Esophagus (tissue), 2 donors: ENCODE data around the gene KLK13. TPM values are rescaled to one million over a fixed set of nuclear protein-coding genes. Genes with fewer than 3 reads are reported as not detected.

Experiments
- H3K27ac ChIP-seq, 2 donors: one replicate each; pipeline ENCODE4 v1.5.1; 2013; ENCODE audit warnings: low read depth in 2 of 2, mild to moderate bottlenecking in 2 of 2, inconsistent platforms in 1 of 2, low read length in 1 of 2, moderate library complexity in 1 of 2
- H3K27me3 ChIP-seq, 2 donors: one replicate each; pipeline ENCODE4 v1.6.1; 2013; ENCODE audit warnings: low read length in 2 of 2, control low read depth in 1 of 2, mild to moderate bottlenecking in 1 of 2; ENCODE audit not compliant: insufficient read depth in 2 of 2, control insufficient read depth in 1 of 2
- H3K36me3 ChIP-seq, 2 donors: one replicate each; pipeline ENCODE4 v1.6.1; 2013; ENCODE audit warnings: low read length in 1 of 2; ENCODE audit not compliant: control insufficient read depth in 2 of 2, insufficient read depth in 2 of 2
- H3K4me1 ChIP-seq, 2 donors: one replicate each; pipeline ENCODE4 v1.6.1; 2013; ENCODE audit warnings: low read length in 1 of 2; ENCODE audit not compliant: control insufficient read depth in 2 of 2, insufficient read depth in 2 of 2
- H3K4me3 ChIP-seq, 2 donors: one replicate each; pipeline ENCODE4 v1.5.1; 2013; ENCODE audit warnings: low read length in 2 of 2, mild to moderate bottlenecking in 2 of 2, low read depth in 1 of 2, moderate library complexity in 1 of 2
- H3K9me3 ChIP-seq, 2 donors: one replicate each; pipeline ENCODE4 v1.6.1; 2013; ENCODE audit warnings: mild to moderate bottlenecking in 2 of 2, low read depth in 1 of 2, low read length in 1 of 2, moderate library complexity in 1 of 2; ENCODE audit not compliant: control insufficient read depth in 2 of 2, insufficient read depth in 1 of 2
- WGBS, 2 donors: extraction: QIAGEN DNeasy Blood & Tissue Kit; methylation state at CpG; one replicate each; pipeline ENCODE4 v1.1.7; 2013; 5-methylcytosine and 5-hydroxymethylcytosine counted together
- polyA plus RNA-seq, 2 donors: library from polyadenylated mRNA; stranded (reverse); fragments of 200-250 nt; gene quantifications; one replicate each; pipeline ENCODE4 v1.2.3, GENCODE V29; 2013
- donor health status: healthy with polysubstance abuse.
- donor health status: Bipolar disorder and iron deficiency.

Gene KLK13
- polyA plus RNA-seq, 2 donors: 406 to 1,038 TPM

DNA sequence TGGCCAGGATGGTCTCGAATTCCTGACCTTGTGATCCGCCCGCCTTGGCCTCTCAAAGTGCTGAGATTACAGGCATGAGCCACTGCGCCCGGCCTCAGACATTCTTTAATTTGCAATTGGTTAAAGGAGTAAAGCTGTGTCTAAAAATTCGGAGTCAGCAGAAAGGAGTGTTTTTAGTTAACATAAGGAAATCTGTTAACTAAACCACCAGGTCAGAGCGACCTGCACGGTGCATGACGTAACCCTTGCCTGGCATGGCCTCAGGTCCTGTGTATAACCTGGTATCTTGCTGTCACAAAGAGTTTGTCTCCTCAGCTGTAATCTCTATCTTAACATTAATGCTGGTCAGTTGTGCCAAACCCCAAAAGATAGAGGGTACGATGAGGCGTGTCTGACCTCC is 20.6 kb downstream of the KLK13 start:
- Histone ChIP-seq H3K4me1 (no peaks in the 10 kb centered on the region), H3K36me3 (no peaks in the 10 kb centered on the region), H3K27ac (no peak overlapping the region), H3K4me3 (no peak overlapping the region), H3K9me3 (no peaks in the 10 kb centered on the region), H3K27me3 (no peaks in the 10 kb centered on the region)
- 86 to 88% methylated on average over 11 of the region's 11 CpGs for WGBS, 2 donors

DNA sequence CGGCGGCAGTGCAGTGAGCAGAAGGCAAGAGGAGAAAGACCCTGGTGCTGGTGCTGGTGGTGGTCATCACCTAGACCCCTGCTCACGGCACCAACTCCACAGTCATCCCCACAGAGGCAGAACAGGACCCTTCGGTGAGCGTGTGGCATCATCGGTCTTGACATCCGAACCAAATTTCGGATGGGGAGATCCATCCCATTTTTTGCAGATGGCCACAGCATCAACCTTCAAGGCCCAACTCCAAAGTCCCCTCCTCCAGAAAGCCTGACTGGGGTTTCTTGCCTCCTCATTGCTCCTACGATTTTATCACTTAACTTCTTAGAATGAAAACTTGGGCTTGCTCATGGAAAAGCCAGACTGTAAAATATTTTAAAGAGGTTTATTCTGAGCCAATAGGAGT is 21.4 kb downstream of the KLK13 start:
- no peaks in the 10 kb centered on the region for H3K27me3 ChIP-seq
- no peaks in the 10 kb centered on the region for H3K4me1 ChIP-seq
- H3K36me3 ChIP-seq: no peaks in the 10 kb centered on the region
- no peak overlapping the region for H3K4me3 ChIP-seq
- no peaks in the 10 kb centered on the region for H3K9me3 ChIP-seq
- no peak overlapping the region for H3K27ac ChIP-seq
- WGBS, 2 donors: 78 to 87% methylated on average over 9 of the region's 9 CpGs

DNA sequence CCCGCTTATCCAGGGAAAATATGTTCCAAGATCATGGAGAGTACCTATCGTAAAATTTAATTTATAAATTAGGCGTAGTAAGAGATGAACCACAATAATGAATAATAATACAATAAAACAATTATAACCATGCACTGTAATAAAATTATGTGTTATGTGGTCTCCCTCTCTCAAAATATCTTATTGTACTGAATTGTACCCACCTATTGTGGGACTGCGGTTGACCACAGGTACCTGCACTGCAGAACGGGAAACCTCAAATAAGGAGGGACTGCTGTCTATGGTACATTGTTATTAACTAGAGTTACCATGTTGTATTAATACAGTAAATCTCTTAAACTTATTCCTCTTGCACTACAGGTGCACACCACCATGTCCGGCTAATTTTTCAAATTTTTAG is 24.7 kb downstream of the KLK13 start:
- Histone ChIP-seq H3K4me1 (no peaks in the 10 kb centered on the region), H3K4me3 (no peak overlapping the region), H3K27ac (no peak overlapping the region), H3K9me3 (no peaks in the 10 kb centered on the region), H3K36me3 (no peaks in the 10 kb centered on the region), H3K27me3 (no peaks in the 10 kb centered on the region)
- WGBS, 2 donors: 92 to 95% methylated on average over 6 of the region's 6 CpGs

- H3K27ac ChIP-seq: no peak overlapping the region
- H3K9me3 ChIP-seq: no peaks in the 10 kb centered on the region
- no peak overlapping the region for H3K4me3 ChIP-seq
- H3K4me1 ChIP-seq: peaks cover 0 to 3% of the 10 kb centered on the region in 2 donors
- no peaks in the 10 kb centered on the region for H3K36me3 ChIP-seq
- H3K27me3 ChIP-seq: no peaks in the 10 kb centered on the region
- 64 to 72% methylated on average over 9 of the region's 9 CpGs for WGBS, 2 donors
These were observed 28.4 kb downstream of the KLK13 start for GRCh38 chr19:51036519-51036918.

DNA sequence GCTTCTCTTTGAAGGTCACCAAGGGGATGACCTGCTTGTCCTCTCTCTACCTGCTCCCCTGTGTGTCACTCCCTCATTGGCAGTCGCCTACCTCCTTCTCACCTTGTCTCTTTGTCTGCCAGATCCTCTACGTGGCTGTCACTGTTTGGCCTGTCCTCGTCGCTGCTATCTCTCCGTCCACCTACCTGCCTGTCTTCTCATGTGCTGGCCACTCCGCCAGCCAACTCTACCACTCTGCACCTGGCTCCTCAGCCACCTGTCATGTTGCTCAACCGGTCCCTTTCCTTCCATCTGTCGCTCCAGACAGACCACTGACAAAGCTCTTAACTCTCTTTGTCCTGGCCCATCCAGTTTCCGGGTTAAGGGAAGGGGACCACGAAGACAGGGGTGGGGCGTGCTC is 30.2 kb downstream of the KLK13 start, which contains the start of gene KLK12:
Gene KLK12, minus strand, starts transcription at position 299 of the 400 bp plus-strand sequence. CDS start 381 bp downstream, outside the sequence.
- Histone ChIP-seq H3K4me1 (peaks cover 0 to 3% of the 10 kb centered on the region in 2 donors), H3K36me3 (no peaks in the 10 kb centered on the region), H3K4me3 (peak within 1 kb of the TSS in 1 of 2 donors; percentile 56), H3K27me3 (no peaks in the 10 kb centered on the region), H3K27ac (peak within 1 kb of the TSS in 1 of 2 donors; percentile 84), H3K9me3 (no peaks in the 10 kb centered on the region)
- WGBS, 2 donors: 38 to 51% methylated on average over 11 of the region's 11 CpGs

DNA sequence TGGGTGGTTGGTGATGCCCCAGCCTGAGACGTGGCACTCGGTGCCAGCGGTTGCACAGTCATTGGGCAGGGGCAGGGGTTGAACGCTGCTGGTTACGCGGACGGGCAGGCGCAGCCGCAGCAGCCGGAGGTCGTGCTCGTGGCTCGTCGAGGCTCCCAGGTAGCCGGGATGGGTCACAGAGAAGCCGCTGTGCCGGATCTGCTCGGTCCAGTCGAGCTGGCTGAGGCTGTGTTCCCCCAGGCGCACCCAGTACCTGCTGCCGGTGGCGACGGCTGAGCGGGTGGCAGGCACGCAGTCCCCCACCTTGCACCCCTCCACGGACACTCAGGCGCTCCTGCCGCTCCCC is 33.0 kb downstream of the KLK13 start:
- no peaks in the 10 kb centered on the region for H3K9me3 ChIP-seq
- H3K4me1 ChIP-seq: peaks cover 0 to 8% of the 10 kb centered on the region in 2 donors
- WGBS, 2 donors: 88 to 92% methylated on average over 26 to 28 of the region's 28 CpGs
- H3K27ac ChIP-seq: peak overlapping the region in 1 of 2 donors; percentile 27
- peak overlapping the region in 1 of 2 donors; percentile 27 for H3K4me3 ChIP-seq
- no peaks in the 10 kb centered on the region for H3K36me3 ChIP-seq
- H3K27me3 ChIP-seq: no peaks in the 10 kb centered on the region

DNA sequence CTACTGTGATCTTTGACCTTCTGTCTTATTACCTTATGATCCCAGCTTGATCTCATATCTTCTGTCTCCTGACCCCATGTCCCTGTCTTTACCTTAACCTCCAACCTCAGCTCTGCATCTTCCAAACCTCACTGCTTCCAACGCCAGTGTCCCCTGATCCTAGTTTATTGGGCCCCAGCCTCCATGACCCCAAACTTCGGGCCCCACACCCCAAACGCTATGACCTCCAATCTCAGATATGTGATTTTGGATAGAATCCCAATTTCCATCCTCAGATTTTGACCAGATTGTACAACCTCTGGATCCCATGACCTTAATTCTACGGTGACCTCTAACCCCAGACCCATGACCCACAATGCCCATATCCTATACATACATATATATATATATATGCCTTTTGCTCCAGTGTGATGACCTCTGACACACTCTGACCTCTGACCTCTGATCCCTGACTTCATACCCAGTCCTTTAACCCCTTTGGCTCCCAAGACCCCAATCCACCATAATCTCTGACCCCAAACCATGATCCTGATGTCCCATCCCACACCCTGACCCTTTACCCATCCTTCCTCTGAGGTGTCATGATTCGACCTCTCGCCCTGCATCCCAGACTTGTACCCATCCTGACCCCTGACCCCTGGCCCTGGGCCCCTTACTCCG is 33.5 kb downstream of the KLK13 start:
- Histone ChIP-seq H3K27ac (peak overlapping the region in 1 of 2 donors; percentile 27), H3K27me3 (no peaks in the 10 kb centered on the region), H3K9me3 (no peaks in the 10 kb centered on the region), H3K4me1 (peaks cover 0 to 8% of the 10 kb centered on the region in 2 donors), H3K4me3 (peak overlapping the region in 1 of 2 donors; percentile 27), H3K36me3 (no peaks in the 10 kb centered on the region)
- 82 to 84% methylated on average over 7 of the region's 7 CpGs for WGBS, 2 donors

DNA sequence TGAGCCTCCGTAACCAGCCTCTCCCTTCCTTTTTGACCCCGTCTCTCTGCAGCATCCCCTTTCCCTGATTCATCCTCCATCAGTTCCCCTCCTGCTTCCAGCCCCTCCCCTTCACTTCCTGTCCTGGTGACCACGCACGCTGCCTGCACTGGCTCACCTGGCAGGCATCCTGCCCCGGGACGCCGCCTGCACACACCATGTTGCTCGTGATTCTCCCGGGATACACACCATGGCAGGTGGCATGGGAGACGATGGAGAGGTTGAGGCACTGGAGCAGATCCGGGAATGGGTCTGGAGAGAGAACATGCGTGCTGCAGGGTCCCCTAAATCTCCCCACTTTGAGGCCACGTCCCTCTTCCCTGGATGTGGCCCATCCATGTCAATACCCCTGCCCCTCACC is 34.3 kb downstream of the KLK13 start:
- Histone ChIP-seq H3K9me3 (no peaks in the 10 kb centered on the region), H3K4me3 (peak overlapping the region in 1 of 2 donors; percentile 12), H3K27me3 (no peaks in the 10 kb centered on the region), H3K36me3 (no peaks in the 10 kb centered on the region), H3K4me1 (peaks cover 0 to 8% of the 10 kb centered on the region in 2 donors), H3K27ac (no peak overlapping the region)
- WGBS, 2 donors: 83 to 86% methylated on average over 13 of the region's 13 CpGs

DNA sequence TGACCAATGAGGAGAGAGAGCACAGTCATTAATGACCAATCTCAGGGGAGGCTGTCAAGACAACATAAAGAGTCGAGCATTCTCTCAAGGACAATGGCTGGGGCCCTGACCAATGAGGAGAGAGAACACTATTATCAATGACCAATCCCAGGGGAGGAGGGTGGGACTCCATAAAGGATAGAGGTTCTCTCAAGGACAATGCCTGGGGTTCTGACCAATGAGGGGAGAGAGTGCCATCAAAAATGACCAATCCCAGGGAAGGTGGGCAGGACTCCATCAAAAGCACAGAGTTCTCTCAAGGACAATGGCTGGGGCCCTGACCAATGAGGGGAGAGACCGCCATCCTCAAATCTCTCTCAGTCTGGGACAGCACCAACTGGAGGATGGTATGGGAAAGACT is 35.2 kb downstream of the KLK13 start:
- WGBS, 2 donors: 81 to 83% methylated on average over 2 of the region's 2 CpGs

DNA sequence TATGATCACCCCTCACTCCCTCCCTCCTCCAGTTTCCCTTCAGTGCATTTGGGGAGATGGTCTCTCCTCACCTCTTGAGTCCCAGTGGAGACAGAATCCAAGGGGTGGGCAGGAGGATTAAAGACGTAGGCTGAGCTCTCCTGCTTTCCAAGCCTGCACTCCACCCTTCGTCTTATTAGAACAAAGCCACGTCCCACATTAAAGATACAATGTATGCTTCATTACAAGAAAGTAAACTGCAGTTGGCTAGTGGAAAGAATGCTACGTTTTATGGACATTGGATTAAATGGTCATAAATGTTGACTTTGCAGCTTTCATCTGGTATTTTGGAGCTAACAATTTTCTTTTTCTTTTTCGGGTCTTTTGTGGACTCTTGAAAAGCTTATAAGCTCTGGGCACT is 37.0 kb downstream of the KLK13 start:
- Histone ChIP-seq H3K4me3 (peak overlapping the region in 1 of 2 donors; percentile 32), H3K27me3 (no peaks in the 10 kb centered on the region), H3K36me3 (no peaks in the 10 kb centered on the region), H3K9me3 (no peaks in the 10 kb centered on the region), H3K4me1 (peaks cover 0 to 5% of the 10 kb centered on the region in 2 donors), H3K27ac (peak overlapping the region; percentile 92 to 98)
- WGBS, 2 donors: 41 to 51% methylated on average over 5 of the region's 5 CpGs

More for the DNA sequence above, 35.2 kb downstream of the KLK13 start:
- H3K4me3 ChIP-seq: no peak overlapping the region
- peaks cover 0 to 7% of the 10 kb centered on the region in 2 donors for H3K4me1 ChIP-seq
- H3K9me3 ChIP-seq: no peaks in the 10 kb centered on the region
- H3K27ac ChIP-seq: no peak overlapping the region
- no peaks in the 10 kb centered on the region for H3K36me3 ChIP-seq
- H3K27me3 ChIP-seq: no peaks in the 10 kb centered on the region
